Ammon's horn (tissue), 1 donor: Measurements from ENCODE around the gene ANK2.
A peak's percentile ranks its signal among the peaks of the same experiment; 100 is the strongest.
"Not testable (repeated sequence)": the region's sequence is repeated elsewhere in the genome, so short reads cannot be mapped to it uniquely, and the experiment has no call there.

Experiments used
- DNase-seq: peaks from one replicate; pipeline ENCODE4 v3.0.0-alpha.2; 2016; ENCODE audit warnings: low spot score

Gene ANK2

DNA sequence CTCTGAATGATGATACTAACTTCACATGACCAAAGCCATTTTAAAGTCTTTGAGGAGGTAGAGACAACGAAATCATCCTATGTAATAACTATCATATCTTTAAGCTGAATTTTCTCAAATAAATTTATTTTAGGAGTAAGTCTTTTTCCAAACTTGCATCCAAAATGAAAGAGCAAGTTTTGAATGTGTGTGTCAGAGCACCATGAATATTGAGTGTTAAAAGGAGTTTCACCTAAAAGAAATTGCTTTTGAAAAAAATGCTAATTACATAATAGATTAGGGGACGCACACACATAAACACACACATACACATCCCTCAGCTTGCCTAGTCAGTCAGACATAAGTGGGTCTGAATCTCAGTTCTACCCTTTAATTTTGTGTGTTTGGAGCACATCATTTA is 1.9 kb downstream of the ANK2 start:
- no peak for DNase-seq

DNA sequence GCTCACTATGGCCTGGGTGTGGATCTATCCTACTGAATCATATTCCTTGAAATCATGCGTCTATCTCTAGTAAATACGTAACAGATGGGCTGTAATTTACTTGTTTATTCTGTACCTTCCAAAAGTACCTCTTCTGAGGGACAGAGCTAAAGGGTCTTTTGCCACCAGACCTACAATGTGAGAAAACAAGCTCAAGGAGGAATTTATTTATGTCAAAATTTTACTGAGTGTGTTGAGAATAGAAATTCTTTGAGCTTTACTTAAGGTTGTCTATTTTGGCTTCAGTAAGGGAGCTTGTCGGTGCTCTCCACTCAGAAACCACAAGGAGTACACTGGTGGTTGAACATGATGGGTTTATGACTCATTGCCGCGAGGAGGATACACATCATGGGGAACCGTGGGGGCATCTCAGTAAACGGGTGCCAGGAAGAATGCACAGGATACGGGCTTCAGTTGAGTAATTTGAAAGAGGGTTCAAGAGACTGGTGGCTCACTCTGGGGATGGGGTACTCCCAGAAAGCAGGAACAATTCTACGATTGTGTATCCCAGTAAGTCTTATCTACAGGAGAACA is 3.0 kb downstream of the ANK2 start:
- peak; percentile 32 for DNase-seq

DNA sequence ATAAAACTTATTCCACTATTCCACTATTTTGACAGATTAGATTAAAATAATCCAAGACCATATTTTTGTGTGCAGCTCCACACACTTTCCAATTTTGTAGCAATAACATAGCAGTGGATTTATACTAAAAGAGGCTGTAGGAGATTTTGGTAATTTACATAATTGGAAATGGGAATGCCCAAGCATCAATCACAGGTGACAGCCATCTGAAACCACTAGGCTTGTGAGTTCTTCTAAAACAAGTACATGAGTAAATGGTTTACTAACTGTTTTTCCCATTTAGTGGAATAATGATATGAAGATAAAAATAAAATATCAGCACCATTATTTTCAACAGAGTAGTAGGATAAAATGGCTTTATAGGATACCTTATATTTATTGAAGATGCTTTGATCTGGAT is 4.4 kb downstream of the ANK2 start:
- no peak for DNase-seq

DNA sequence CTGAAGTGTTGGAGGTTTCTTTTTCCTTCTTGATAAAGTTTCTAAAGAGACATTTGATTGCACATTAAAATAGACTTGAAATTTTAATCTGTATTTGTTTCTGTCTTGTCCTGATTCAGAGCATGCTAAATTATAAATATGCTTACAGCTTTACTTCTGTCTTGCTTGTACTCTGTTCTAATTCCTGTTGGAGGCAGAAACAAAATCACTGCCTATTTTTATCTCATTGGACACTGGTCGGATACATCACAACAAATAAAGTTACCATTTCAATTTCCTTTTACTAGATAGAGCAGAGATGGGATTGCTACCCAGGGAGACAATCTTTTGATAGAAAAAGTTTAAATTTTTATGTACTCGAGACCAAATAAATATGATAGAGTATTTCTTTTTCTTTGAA is 6.9 kb downstream of the ANK2 start:
- no peak for DNase-seq

DNA sequence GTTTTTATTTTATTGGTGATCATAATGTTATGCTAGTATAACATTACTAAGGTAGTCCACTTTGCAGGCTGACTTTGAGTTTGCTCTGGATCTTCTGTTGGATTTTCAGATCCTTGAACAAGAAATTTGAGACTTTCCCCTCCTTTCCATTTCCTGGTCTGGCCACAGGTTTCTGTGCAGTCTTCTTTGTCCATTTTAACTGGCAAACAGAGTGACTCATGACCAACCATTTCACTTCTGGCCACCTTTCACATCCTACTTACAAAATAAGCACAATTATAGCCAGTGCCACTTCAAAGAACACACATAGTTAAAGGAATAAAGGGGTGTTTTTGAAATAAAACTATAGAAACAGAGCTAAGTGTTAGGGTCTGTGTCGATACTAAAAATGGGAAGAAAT is 8.4 kb downstream of the ANK2 start:
- DNase-seq, result no peak

DNA sequence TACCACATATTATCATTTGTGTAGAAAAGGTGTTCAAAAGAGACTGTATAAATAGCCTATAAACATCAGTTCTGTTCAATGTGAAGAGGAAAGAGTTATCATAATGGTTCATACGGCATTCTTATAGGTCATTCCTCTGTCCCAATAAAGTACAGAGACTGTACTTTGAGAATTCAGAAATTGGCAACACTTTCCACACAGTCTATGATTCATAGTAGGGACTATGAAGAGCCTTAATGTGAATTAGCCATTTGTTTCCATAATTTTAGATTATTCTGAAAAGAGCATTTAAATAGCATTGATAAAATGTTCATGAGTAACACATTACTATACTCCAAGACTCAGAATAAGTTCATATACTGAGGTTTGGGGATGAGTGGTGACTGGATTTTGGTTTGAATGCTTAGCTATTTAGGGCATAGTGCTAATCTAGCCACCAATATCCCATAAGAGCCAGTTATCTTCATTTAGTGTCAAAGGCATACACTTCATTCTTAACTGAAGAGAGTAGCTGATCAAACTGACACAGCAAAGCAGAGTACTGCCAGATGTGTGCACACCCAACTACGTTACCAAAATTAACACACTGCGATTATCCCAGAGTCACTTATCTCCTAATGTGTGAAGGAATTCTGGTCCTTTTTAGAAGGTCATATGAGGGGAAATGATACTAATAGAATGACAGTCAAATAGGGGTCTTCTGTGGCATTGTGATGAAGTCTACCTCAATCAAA is 10.2 kb downstream of the ANK2 start:
- DNase-seq, result no peak

DNA sequence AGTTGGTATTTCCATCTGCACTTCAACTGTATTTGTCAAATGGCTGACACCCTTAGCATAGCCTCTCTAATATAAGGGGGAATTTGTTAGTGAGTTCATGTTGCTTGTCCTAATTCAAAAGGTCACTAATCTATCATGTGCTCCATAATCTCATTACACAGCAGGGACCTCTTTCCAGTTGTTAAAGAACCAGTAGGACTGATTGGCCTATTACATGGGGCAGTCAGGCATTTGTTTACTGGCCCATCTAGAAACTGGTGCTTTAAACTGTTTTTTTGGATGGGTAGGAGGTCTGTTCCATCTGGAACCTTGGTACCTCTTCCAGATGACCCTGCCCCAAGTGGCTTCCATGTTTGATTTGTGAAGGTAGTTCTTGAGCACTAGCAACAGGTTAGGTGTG is 11.4 kb downstream of the ANK2 start:
- no peak for DNase-seq

DNA sequence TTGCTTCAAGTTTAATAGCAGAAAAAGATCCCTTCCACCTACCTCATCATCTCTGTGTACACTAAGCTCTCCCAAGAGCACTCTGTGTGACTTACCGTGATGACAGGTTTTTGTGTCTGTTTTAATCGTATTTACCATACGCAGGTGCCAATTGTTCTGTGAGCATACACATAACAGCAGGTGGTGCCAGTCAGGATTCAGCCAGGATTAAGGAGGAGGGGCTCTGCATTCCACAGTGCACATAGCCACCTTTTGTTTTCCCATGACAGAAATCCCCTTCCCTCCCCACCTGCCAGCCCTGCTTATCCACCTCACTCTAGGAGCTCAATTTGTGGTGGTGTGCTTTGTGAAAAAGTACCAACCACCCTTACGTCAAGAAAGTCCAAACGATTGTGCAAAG is 14.8 kb downstream of the ANK2 start:
- DNase-seq, result no peak

DNA sequence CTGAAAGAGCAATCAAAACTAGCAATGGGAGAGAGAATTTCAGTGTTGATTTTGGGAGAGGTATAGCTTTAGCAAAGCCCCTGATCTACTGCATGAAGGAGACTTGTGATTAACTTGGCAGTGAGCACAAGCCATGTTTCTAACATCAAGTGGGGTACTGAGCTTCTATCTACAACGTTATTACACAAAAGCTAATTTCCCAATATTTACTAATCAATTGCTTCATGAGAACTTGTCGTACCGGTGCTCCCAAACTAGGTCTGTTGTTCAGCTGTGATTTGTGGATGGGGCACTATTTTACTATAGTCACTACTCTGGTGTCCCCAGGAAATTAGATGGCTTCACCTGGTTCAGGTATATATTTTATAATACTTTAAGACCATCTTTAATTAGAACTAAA is 16.2 kb downstream of the ANK2 start:
- no peak for DNase-seq

DNA sequence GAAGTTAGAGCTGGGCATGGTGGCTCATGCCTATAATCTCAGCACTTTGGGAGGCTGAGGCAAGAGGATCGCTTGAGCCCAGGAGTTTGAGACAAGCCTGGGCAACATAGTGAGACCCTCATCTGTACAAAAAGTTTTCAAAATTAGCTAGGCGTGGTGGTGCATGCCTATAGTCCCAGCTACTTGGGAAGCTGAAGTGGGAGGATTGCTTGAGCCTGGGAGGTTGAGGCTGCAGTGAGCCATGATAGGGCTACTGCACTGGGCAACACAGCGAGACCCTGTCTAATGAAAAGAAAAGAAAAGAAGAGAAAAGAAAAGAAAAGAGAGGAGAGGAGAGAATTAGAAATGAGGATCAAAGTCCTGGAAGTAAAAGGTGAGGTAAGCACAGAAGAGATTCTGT is 19.3 kb downstream of the ANK2 start:
- not testable (repeated sequence) for DNase-seq

DNA sequence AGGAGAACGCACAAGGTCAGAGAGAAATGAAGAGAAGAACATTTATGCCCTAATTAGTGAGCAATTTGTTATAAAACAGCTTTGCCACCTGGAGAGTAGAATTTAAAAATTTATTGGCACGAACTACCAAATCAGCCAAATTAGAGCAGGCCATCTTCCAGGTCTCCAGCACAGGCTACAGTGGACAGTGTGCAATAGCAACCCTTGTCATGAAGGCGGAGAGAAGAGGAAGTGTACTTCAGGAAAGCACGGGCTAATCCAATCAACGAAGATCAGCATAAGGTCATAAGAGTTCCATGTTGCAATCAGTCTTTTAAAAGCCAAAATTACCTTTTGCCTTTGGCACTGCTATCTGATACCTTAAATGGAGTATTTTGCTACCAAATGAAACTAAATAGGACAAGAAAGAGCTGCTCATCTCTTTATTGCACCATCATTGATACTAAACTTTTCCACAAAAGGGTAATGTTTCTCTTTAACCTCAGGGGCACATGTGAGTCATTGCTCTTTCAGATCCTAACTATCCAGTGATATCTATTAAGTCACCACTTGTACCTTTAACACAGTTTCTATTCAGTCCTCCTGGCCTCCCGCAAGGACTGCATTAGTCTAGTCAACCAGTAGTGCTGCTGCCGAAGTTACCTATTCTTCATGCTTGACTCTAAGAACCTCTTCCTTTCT is 19.9 kb downstream of the ANK2 start:
- DNase-seq, result no peak

DNA sequence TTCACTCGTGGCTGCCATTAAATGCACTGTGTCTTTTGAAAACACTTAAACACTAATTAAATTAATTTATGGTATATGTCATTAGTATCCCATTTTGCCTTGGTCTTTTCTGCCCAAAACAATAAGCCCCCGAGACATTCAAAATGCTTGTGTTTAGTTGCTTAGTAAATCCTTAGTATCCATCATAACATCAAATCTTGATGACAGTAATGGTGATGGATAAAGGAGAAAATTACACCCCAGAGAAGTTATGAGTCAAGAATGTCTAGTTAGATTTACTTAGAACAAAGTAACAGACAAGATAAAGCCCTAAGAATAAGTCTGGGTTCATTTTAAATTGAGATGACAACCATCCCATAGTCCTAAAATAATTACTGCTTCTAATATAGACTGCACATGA is 21.3 kb downstream of the ANK2 start:
- DNase-seq, result no peak

DNA sequence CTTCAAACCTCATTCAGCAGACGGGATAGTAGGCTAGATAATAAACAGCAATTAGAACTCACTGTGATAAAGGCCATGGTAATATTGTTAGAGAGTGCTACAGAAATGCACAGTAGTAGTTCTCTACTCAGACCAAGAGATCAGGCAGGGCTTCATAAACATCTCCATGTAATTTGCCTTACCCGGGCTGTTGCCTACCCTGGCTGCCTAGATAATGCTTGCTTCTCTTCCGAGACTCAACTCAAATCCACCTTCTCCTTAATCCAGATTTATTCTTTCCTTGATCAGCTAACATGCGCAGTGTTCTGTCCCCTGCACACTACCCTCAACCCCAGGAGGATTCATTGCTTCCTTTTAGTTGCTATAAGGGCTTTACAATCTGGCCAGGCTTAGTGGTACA is 21.8 kb downstream of the ANK2 start:
- no peak for DNase-seq

DNA sequence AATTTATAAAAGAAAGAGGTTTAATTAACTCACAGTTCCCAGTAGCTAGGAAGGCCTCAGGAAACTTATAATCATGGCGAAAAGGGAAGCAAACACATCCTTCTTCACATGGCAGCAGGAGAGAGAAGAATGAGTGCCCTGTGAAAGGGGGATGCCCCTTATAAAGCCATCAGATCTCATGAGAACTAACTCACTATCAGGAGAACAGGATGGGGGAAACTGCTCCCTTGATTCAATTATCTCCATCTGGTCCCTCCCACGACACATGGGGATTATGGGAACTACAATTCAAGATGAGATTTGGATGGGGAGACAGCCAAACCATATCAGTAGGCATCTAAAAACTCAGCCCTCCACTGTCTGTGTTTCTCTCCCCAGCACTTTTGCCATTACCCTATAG is 22.4 kb downstream of the ANK2 start:
- DNase-seq, result no peak

DNA sequence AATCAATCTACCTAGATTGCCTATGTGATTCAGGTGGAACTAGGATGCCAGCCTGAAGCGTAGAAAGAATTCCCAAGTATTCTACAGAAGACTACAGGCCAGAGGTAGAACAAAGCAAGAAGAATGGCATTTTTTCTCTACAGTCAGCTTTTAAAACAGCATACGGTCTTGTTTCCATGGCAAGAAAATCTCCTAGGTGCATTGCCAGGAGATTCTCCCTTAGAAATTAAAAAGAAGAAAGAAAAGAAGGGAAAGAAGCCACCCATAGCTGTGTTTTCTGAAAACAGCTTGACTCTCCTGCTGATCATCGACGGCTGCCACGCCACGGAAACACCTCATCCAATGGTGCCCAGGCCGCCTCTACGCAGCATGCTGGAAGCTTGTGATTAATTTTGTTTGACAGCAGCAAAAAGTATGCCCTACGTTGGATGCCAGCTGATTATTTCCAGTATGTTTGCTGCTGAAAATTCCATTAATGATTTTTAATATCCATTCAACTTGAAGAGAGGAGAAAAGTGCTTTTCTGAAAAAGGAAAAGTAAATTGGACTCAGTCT is 24.1 kb downstream of the ANK2 start:
- DNase-seq, result no peak

DNA sequence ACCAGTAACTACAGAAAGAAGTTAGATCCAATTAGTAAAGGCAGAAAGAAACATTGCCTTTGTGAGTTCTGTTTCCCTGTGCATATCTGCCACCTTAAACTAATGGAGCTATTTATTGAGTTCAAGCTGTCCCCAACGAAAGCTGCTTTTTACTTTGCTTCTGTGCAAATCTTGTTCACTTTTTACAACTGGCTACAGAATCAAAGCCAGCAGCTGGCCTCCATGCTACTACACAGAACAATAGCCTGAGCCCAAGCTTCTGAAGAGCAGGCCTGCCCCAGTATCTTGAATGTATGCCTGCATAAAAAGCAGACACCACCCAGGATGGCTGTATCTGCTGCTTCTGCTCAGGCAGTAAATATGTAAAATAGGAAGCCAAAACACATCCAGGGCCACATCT is 28.1 kb downstream of the ANK2 start:
- peak; percentile 68 for DNase-seq

DNA sequence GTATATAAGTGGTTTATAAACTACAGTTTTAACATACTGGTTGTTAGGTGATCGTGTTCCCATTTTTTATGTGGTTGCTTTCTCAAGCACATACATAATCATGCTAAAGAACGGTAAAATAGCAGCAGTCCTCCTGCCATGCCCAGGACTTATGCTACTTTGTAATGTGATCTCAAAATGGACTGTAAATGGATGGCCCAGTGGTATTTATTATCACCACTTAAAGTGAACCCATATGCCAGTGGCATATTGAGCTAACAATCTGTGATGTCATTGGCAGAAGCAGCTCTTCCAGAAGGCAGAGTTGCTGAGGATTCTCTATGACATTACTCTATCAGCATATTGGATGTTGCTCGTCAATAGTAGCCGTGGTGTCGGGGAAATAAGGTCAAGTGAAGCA is 28.6 kb downstream of the ANK2 start:
- no peak for DNase-seq

DNA sequence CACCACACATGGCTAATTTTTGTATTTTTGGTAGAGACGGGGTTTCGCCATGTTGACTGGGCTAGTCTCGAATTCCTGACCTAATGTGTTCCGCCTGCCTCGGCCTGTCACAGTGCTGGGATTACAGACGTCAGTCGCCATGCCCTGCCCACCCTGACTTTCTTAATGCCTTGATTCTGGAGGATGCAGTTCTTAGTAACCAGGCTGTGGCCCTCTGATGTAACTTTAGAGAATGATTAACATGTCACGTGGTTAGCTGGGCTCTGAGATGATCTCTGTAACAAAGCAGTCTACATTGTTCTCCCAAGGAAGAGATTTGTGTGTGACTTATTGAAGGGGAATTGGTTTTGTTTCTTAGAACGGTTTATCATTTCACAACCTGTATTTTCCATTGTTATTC is 30.6 kb downstream of the ANK2 start:
- peak; percentile 71 for DNase-seq

DNA sequence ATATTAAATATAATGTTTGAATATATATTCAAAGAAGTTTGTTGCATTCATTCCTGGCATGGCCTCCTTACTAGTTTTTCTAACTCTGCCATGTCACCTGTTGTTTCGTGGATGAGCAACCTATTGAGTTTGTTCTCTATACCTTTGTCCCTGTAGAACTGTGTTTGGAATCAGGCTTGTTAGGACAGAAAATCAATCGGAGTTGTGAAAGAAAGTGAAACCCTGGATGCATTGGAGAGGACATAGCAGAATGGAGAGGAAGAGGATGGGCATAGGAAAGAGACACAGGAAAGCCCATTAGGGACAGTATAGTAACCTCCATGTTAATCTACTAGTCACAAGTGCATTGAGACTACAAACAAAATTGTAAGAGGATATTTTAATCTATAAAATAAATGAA is 31.2 kb downstream of the ANK2 start:
- DNase-seq, result no peak

DNA sequence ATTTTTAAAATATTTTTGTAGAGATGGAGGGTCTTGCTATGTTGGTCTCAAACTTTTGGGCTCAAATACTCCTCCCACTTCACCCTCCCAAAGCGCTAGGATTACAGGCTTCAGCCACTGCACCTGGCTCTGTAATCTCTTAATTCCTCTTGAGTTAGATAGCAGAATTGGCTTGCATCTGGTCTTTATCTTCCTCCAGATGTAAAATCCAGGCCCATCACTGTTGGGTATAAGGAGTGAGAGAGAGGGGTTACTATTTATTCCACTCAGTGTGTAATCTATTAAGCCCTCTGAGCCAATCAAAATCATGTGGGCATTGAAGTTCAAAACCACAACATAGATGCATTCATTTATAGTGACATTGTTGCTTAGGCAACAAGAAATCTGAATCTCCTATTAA is 33.9 kb downstream of the ANK2 start:
- no peak for DNase-seq

DNA sequence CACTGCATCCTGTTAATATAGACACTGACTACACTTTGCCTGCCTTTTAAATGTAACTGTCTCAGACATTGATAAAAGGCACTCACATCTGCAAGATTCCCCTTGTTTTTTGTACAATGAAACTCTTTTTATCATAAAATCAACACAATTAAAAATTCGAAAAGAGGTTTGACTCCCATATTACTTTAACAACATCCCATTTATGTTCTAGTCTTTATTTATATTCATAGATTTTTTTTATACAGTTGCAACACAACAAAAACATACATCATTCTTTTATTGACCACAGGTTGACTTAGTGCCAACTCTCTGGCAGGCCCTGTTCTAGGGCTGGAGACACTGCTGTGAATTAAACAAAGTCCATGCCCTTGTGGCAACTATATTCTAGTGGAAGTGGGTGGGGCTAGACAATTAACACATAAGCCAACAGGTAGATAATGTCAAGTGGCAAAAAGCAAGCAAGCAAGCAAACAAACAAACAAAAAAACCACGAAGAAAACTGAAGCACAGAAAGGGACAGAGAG is 36.8 kb downstream of the ANK2 start:
- DNase-seq, result no peak

DNA sequence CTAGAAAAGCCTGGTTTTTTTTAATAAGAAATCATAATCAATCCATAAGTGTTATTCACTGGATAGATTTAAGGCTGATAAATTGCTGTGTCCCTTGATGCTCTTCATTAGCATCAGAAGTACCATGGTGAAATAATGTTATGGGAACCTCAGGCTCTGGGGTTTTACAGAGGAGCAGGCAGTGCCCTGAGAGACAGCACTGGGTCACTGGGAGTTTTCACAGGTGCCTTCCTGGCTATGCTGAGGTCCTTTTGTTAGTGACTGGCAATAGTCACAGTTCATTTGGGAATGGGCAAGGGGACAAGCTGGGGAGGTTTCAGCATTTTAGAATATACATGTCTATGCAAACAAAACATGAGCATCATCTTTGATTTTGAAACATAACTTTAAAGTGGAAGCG is 38.6 kb downstream of the ANK2 start:
- no peak for DNase-seq

DNA sequence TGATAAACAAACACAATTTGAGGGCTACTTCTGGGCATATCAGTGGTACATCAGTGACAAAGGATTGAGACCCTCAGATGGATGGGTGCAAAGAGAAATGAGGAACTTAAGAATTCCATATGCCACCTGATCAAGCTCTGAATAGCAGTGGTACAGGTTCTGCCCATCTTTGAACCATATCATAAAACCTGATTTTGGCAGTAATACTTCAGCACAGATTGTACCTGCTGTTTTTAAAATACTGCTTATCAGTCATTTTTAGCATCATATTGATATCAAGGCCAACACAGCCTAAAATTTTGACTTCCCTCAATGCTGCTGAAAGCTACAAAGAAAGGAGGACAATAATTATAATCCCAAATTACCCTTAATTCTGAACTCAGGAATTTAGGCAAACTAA is 41.5 kb downstream of the ANK2 start:
- no peak for DNase-seq
